GM21786 (cell line): Measurements from ENCODE around the gene MADD.
"Not testable (repeated sequence)": the region's sequence is repeated elsewhere in the genome, so short reads cannot be mapped to it uniquely, and the experiment has no call there.

Experiments
- ATAC-seq: cut with Tn5 transposase; IDR thresholded peaks from one replicate; pipeline ENCODE4 v1.9.1; 2021; ENCODE audit not compliant: unreplicated experiment

MADD gene

DNA sequence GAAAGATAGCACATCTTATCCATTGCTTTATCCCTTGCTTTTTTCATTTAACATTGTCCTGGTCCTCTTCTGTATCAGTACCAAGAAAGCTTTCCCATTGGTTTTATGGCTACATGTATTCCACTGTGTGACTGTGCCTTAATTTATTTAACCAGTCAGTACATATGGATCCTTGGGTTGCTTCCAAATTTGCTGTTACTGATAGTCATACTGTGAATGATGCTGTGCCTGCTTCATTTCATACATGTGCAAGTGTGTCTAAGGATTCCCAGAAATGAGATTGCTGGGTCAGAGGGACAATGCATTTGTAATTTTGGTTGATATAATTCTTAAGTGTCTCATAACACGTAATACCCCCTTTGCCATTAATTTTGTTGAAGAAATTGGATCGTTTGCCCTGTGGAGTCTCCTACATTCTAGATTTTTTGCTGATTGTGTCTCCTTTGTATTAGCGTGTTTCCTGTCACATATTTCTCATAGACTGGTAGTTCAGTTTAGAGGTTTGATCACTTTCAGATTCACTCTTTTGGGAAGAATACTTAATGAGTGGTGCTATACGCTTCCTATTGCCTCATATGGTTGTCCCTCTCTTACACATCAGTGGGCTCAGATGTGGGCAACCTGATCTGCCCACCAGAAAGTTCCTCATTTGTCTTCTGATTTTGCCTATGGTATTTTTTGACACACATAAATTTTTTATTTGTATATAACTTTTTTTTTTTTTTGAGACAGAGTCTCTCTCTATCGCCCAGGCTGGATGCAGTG lies 47.3 kb downstream of the MADD start:
- ATAC-seq, result peak; percentile 68

DNA sequence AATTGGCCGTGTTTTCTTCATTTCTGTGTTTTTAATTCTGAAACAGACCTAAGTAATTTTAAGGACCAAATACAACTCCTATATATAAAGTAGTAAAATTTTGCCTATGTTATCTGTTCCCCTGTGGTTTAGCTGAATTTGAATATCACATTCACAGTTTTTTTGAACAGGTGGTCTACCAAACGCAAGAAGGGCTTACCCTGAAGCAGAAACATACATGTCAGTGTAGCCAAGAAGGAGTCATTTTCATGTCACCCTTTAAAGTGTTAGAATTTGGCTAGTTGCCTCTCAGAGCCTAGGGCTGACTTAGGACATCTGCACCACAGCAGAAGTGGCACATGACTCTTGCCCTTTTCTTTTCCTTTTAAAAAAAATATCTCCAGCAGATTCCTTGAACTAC lies 48.2 kb downstream of the MADD start:
- no peak for ATAC-seq

DNA sequence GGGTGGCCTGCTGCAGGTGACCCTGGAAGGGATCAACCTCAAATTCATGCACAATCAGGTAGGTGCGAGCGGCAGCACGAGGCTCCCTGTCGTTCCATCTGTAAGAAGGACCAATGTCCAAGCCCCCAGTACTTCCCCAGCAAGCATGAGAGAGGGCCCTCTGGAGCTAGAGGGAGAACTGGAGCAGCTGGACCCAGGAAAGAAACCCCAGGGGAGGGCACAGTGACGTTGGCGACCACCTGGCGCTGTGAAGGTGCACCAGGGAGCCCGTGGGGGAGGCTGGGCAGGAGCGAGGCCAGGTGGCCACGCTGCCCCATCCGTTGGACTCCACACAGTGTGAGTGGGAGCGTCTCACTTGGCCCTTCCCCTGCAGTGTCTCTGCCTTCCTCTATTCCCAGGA lies 54.6 kb downstream of the MADD start:
- no peak for ATAC-seq

DNA sequence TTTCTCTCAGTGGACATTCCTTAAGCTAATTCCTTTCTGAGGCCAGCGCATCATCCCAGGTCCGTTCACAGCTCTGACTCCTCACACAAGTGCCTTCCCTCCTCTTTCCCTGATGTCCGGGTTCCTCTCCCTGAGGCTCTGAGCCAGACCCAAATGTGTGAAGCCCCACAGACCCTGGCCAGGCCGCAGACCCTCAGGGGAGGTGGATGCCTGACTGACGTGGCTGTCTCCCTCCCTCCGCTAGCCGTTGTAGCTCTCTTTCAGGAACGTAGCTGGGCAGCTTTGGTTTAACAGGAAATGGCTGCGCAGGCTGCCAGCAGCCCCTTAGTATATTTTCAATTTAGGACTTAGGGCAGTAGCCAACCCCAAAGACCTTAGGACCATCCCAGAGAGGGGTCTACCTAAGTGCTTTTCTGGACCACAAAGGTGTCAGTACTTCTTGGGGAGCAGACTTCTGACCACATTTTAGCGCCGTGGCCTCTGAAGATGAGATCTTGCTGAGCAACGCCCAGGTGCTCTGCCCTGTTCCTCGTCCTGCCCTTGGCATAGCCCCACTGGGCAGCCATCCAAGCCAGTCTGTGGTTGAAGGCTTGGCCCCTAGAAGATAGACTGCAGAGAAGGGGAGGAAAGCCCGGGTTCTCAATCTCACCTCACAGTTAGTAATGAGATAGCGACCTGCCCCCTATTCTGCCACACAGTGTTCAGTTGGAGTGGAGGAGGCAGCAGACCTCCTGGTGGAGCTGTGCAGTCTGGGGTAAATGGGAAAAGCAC lies 55.5 kb downstream of the MADD start:
- ATAC-seq, result no peak

DNA sequence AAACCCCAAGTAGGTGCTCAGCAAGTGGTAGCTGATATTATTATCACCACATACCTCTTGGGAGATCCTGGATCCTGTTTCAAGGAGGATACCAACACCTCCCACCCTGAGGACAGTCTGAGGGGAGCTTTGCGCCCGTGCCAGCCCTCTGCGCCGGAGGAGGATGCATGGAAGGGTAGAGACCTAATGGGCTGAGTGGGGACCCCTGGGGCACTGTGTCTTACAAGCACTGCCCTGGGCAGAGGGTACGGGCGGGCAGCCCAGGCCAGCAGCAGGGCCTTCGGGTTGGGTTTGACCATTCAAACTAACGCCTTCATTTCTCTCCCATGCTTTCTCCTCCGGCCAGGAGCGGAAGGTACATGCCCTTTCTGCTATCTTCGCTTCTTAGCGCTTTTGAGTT lies 56.3 kb downstream of the MADD start:
- ATAC-seq, result no peak

DNA sequence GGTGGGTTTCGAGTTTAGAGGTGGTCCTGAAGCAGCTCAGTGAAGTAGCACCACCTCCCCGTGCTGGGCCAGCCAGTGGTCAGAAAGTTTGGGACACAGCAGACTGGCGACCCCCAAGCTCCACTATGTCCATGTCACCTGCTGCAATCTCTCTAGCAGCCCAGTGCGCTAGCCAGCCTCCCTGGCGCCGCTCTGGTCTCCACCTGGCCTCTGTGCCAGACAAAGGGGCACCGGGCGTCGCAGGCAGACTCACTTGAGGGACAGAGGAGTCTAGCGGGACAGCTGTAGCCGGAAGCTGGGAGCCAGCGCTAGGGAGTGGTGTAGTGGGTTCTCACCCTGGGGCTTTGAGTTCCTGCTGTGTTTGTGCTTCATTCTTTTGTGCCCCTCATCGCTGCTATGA lies 57.1 kb downstream of the MADD start:
- ATAC-seq, result no peak

DNA sequence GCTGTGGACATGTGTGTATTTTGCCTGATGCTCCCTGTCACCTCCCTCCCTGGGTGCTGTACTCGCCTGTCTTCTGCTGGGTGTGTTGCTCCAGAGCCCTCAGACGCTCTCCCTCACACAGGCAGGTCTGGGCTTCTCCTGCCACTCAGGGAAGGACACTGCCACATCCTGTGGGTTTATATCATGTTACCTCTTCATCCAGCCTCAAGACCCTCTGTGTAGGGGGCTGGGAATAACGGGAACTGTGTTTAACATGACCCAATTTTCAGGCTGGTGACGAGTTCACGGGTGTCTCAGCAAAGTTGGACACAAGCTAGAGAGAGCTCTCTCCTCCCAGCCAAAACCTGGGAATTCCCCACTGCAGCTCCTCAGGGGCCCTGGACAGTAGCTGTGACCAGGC lies 58.0 kb downstream of the MADD start:
- no peak for ATAC-seq

DNA sequence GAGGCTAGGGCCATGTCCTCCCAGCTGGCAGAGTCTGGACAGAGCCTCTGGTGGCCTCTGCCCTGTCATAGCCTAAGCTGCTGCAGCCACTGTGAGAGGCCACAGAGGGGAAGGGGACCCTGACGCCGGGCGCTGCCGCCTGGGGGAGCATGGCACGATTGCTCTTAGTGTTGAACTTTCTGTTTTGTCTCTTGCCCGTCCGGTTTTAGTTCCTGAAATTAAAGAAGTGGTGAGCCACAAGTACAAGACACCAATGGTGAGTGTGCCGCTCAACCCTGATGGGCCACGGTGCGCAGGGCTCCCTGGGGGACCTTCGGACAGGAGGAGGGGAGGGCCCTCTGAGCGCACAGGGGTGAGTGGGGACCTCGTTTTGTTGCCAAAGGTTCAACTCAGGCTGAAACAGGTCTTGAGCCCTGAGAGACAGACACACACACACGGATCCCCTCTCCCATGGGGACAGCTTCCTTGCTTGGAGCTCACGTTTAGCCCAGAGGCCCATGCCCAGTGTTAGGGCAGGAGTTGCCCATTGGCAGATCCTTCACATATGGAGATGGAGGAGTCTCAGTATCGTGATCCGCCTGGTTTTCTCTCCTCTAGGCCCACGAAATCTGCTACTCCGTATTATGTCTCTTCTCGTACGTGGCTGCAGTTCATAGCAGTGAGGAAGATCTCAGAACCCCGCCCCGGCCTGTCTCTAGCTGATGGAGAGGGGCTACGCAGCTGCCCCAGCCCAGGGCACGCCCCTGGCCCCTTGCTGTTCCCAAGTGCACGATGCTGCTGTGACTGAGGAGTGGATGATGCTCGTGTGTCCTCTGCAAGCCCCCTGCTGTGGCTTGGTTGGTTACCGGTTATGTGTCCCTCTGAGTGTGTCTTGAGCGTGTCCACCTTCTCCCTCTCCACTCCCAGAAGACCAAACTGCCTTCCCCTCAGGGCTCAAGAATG lies 58.8 kb downstream of the MADD start:
- peak; percentile 82 for ATAC-seq

DNA sequence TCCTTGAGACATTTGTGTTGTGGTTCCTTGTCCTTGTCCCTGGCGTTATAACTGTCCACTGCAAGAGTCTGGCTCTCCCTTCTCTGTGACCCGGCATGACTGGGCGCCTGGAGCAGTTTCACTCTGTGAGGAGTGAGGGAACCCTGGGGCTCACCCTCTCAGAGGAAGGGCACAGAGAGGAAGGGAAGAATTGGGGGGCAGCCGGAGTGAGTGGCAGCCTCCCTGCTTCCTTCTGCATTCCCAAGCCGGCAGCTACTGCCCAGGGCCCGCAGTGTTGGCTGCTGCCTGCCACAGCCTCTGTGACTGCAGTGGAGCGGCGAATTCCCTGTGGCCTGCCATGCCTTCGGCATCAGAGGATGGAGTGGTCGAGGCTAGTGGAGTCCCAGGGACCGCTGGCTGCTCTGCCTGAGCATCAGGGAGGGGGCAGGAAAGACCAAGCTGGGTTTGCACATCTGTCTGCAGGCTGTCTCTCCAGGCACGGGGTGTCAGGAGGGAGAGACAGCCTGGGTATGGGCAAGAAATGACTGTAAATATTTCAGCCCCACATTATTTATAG lies 59.6 kb downstream of the MADD start:
- no peak for ATAC-seq

DNA sequence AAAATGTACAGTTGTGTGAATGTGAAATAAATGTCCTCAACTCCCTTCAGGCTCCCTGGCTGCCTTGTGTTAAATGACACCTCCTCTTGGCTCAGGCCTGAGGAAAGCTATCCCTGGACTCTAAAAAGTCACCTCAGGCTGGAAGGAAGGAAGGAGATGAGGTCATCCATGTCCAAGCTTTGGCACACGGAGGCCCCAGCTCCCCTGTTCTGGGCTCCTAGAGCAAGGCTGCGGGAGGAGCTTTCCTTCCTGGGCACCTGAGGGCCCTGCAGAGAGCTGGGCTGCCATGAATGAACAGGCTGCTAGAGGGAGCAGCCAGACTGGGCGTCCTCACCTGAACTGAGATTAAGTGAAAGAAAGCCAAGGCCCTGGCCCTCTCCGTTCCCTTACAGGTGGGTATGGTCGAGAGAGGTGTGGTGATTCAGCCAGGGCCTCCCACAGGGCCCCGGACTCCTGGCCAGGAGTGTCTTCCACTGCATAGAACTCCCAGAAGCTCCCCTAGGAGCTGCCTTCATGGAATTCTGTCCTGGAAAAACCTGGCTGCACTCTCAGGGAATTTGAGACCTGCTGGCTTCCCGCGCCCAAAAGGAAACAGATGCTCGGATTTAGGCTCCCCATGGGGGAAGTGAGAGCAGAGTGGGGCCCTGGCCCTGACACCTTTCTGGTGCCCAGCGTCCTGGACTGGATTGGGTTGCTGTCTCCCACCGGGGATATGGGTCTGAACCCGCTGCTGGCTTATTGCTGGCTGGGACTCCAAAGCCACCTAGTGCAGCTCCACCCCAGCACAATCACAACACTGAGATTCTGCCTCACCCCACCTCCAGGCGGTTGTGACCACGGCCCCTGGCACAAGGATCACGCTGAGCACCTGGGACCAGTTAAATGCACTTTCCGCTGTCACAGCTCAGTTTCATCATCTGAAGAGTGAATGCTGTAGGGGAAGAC lies 60.3 kb downstream of the MADD start:
- ATAC-seq, result no peak

DNA sequence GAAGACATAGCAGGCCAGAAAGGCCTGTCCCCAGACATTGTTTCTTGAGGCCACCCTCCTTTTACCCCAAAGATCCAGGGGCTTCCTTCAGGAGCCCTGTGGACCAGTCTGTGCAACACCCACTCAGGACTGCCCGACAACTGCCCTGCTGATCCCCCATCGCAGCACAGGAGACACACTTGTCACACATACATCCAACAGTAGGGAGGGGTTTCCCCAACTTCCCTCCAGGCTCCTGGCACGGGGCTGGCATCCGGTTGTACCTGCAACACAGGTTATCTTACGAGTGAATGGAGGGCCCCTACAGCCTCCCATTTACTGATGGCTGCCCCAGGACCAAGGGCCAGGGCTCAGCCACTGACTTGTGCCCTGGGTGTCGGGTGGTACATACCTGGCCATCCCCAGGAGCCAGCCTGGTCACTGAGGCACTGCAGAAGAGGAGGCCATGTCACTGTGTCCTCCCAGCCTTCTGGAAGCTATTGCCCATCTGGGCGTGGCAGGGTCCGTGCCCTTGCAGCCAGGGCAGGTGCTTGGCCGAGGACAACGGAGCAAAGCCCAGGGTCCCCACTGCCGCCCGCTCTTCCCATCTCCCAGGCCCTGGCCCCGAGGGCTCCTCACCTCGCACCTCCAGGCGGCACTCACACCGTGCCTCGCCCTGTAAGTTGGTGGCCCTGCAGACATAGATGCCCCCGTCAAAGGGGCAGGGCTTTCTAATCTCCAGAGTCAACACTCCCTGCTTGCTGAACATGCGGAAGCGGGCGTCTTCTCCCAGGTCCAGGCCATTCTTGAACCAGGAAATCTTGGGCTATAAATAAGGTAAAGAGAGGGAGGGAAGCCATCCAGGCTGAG lies 61.7 kb downstream of the MADD start:
- ATAC-seq, result no peak

DNA sequence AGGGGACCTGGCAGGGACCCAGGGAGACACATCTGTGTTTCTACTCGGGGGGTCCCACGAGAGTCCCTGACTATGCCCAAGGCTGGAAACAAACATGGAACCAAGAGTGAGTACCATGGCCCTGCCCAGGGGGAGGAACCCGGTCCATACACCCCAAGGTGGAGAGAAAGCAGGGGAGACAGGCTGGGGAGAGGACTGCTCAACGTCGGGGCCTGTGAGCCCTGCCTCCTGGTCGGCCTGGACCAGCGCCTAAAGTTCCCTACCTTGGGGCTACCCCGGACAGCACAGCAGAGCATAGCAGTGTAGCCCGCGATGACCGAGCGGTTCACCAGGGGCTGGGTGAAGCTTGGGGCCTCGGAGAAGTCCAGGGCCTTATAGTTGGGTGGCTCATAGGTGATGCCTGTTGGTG lies 62.4 kb downstream of the MADD start:
- ATAC-seq, result no peak

DNA sequence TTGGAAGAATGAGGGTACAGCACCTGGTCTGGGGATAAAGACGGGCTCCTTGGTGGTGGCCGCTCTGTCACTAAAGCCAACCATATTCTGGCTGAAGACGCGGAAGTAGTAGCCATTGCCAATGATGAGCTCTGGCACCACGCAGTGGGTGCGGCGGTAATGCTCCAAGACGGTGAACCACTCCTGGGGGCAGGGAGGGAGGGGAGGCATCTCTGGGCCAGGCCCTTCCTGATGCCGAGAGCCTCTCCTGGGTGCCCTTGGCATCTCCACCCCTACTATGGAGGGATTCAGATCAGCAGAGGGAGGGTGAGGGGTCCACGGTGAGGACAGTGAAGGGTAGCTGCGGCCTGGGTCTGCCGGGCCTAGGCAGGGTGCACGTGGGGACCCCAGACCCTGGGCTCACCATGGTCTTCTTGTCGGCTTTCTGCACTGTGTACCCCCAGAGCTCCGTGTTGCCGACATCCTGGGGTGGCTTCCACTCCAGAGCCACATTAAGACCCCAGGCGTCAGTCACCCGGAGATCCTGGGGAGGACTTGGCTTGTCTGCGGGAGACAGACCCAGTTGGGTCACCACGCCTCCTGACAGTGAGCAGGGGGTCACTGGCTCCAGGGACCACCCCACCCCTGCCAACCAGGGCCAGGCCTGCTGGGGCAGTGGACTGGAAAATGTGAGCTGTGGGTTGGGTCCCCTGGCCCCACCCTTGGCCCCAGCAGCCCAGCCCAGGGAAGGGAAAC lies 63.0 kb downstream of the MADD start:
- ATAC-seq, result no peak

DNA sequence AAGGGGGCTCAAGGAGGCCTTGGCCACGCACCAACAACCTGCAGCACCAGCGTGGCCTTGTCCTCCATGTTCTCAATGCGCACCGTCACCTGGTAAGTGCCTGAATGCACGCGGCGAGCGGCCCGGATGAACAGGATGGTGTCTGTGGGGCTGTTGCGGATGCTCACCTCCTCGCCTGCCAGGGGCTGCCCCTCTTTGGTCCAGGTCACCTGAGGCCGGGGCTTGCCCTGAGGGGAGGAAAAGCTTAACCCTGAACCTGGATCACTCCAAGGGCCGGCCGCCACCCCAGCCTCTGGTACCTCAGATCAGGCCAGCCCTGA lies 63.6 kb downstream of the MADD start:
- no peak for ATAC-seq

DNA sequence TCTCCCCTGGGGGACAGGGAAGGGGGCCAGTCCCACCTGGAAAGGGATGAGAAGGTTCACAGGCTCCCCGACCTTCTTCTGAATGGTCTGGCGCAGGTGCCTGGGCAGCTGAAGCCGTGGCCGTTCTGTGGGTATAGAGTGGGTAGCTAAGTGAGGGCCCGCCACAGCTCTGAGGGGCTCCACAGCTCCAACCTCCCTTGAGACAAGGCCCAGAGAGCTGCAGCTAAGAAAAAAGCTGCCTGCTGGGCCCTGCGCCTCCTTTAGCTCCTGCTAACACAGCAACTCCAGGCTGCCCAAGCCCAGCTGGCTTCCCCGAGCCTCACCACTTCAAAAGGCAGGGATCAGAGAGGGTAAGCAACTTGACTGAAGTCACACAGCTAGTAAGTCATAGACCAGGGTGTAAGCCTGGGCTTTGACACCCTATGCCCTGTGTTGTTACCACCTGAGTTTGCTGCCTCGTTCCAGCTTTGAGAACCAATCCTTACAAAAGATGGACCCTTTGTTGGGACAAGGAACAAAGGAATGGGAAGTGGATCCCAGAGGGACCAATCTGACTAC lies 64.0 kb downstream of the MADD start:
- ATAC-seq, result no peak

DNA sequence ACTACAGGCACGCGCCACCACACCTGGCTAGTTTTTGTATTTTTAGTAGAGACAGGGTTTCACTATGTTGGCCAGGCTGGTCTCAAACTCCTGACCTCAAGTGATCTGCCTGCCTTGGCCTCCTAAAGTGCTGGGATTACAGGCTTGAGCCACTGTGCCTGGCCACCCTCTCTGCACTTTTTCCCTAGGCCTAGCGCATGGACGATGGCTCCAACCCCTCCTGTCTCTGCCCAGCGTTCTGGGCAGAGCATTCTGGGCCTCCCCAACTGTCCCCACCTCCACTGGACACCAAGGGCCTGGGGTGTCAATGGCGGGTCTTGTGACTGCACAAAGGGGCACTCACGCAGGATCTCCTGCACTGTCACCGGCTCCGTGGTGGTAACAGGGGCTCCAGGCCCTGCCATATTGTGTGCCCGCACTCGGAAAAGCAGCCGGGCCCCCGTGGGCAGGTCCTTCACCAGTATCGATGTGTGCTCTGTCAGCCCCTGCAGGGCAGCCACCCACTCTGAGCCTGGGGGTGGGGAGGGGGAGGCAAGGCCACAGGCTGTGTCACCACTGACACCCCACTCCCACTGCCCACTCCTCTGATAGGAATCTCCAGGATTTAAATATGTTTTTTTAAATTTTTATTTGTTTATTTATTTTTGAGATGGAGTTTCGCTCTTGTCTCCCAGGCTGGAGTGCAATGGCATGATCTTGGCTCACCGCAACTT lies 64.9 kb downstream of the MADD start:
- not testable (repeated sequence) for ATAC-seq

DNA sequence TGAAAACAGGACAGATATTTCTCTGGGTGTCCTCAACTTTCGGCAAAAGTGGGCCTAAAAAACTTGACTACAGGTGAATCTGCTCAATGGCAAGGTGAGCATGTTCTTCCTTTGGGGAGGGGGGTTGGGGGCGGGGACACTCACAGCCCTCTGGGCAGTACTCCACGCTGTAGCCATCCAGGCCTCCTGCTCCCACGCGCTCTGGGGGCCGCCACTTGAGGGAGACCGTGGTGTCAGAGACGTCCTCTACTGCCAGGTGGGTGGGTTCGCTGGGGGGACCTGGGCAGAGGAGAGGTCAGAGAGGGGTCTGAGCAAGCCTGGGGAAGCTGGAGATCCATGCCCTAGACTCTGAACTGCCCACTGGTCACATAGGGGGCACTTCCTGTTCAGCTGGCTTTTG lies 65.8 kb downstream of the MADD start:
- no peak for ATAC-seq

DNA sequence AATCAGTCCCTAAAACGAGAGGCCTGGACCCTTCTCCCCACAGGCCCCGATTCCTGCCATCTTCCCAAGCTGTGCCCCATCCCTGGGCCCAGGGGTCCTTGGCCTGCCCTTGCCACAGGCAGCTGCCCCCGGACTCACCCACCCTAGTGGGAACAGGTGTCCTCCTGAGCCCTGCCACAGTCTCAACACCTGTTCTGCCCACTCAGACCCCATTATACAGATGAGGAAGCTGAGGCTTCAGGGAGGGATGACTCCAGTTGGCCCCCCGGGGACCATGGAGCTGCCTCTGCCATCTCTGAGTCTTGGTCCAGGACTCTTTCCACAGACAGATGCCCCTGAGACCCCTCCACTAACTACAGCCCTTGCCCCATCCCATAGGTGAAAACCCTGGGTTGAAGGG lies 66.7 kb downstream of the MADD start:
- no peak for ATAC-seq
